ENCODE data around the gene ADCY2. TPM values are rescaled to one million over a fixed set of nuclear protein-coding genes. Genes with fewer than 3 reads are reported as not detected.
"Not testable (repeated sequence)": the region's sequence is repeated elsewhere in the genome, so short reads cannot be mapped to it uniquely, and the experiment has no call there.

ADCY2 gene
- total and polyA plus RNA-seq, 4 donors, result 0.56 to 9.3 (median 6.7) TPM

DNA sequence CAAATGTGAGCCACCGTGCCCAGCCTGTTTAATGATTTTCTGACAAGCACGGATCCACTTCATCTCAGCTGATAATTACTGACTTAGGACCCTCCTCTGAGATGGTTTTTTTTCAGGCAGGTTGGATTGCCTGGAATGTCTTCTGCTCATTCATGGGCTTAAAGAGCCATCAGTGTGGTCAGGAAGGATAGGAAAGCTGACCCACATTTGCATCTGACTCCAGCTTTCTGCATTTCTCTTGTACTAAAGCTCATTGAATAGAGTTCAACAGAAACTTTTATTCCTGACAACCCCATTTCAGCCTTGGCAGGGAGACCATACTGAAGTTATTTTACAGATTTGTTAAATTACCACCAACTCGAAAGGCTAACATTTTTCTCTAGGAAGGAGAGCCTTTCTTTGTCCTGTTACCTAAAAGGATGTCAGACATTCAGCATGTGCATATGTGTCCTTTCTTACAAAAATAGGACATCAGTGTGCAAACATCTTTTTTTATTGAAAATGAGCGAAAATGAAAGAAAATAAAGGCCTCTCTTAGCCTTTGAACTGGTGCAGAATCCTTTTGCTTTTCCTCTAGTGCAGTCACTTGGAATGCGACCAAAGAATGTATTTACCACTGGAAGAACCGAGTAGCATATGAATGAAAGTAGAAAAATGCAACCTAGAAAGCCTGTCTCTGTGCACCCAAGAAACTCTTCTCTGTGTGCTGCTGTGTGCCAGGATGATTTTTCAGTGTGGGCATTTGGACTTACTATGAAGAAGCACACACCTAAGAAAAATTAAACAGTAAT lies 26.6 kb downstream of the ADCY2 start:
- 45 to 53% methylated on average over 6 of the region's 6 CpGs for WGBS, 2 donors
- H3K4me1 ChIP-seq (ENCODE audit: control insufficient read depth in 1 of 2, insufficient read depth in 2 of 2, low read length in 2 of 2), result no peaks in the 10 kb centered on the region
- intact Hi-C loops (cut with DNase I), result no loop called here
- no peaks in the 10 kb centered on the region for H3K36me3 ChIP-seq (ENCODE audit: control insufficient read depth in 1 of 2, insufficient read depth in 2 of 2, low read length in 1 of 2)
- H3K27me3 ChIP-seq (ENCODE audit: control insufficient read depth in 1 of 2, insufficient read depth in 2 of 2, low read length in 1 of 2), result no peaks in the 10 kb centered on the region
- H3K27ac ChIP-seq (ENCODE audit: low read depth in 1 of 2, low read length in 2 of 2), result no peak overlapping the region
- no peaks in the 10 kb centered on the region for H3K9me3 ChIP-seq (ENCODE audit: control insufficient read depth, low read length)
- ATAC-seq (ENCODE audit: low FRiP score) (no peak), DNase-seq (no peak)
- no peak overlapping the region for H3K4me3 ChIP-seq (ENCODE audit: low read length in 2 of 2)

DNA sequence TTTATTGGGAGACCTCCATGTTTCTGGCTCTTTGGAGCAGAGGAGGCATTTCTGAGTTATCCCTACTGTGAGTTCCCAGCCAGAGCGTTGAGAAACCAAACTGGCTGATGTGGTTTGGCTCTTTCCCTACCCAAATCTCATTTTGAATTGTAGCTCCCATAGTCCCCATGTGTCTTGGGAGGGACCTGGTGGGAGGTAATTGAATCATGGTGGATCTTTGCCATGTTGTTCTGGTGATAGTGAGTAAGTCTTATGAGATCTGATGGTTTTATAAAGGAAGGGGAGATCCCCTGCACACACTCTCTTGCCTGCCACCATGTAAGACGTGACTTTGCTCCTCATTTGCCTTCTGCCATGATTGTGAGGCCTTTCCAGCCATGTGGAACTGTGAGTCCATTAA lies 27.3 kb downstream of the ADCY2 start:
- H3K27me3 ChIP-seq (ENCODE audit: control insufficient read depth in 1 of 2, insufficient read depth in 2 of 2, low read length in 1 of 2); H3K27ac ChIP-seq (ENCODE audit: low read depth in 1 of 2, low read length in 2 of 2); DNase-seq: not testable (repeated sequence)

DNA sequence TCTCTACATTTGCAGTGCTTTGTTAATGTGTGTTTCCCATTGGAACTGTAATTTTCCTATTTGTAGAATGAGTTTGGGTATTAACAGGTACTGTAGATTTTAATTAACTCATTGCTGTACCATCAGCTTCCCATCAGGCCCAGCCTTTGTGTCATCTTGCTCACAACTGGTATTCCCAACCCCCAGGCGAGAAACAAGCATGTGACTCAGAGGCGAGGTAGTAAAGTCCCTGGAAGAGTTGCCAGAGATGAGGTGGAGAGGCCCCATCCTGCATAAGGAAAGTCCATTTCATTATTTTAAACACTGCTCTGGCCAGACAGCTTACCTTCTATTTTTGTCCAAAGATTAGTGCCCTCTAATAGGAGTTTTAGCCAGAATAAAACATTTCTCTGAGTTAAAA lies 29.9 kb downstream of the ADCY2 start:
- ATAC-seq (ENCODE audit: low FRiP score) (no peak), DNase-seq (no peak)
- Histone ChIP-seq H3K4me3 (ENCODE audit: low read length in 2 of 2) (no peak overlapping the region), H3K27me3 (ENCODE audit: control insufficient read depth in 1 of 2, insufficient read depth in 2 of 2, low read length in 1 of 2) (no peaks in the 10 kb centered on the region), H3K4me1 (ENCODE audit: control insufficient read depth in 1 of 2, insufficient read depth in 2 of 2, low read length in 2 of 2) (no peaks in the 10 kb centered on the region), H3K9me3 (ENCODE audit: control insufficient read depth, low read length) (no peaks in the 10 kb centered on the region), H3K27ac (ENCODE audit: low read depth in 1 of 2, low read length in 2 of 2) (no peak overlapping the region), H3K36me3 (ENCODE audit: control insufficient read depth in 1 of 2, insufficient read depth in 2 of 2, low read length in 1 of 2) (no peaks in the 10 kb centered on the region)
- intact Hi-C loops (cut with DNase I), result no loop called here
- WGBS, 2 donors, result 75 to 85% methylated on average over 2 of the region's 2 CpGs

More for the DNA sequence above, 27.3 kb downstream of the ADCY2 start:
- ATAC-seq (ENCODE audit: low FRiP score); H3K4me3 ChIP-seq (ENCODE audit: low read length in 2 of 2); H3K9me3 ChIP-seq (ENCODE audit: control insufficient read depth, low read length); H3K36me3 ChIP-seq (ENCODE audit: control insufficient read depth in 1 of 2, insufficient read depth in 2 of 2, low read length in 1 of 2); H3K4me1 ChIP-seq (ENCODE audit: control insufficient read depth in 1 of 2, insufficient read depth in 2 of 2, low read length in 2 of 2); intact Hi-C loops (cut with DNase I): not testable (repeated sequence)
- WGBS, 2 donors, result 70 to 75% methylated on average over 2 of the region's 2 CpGs

DNA sequence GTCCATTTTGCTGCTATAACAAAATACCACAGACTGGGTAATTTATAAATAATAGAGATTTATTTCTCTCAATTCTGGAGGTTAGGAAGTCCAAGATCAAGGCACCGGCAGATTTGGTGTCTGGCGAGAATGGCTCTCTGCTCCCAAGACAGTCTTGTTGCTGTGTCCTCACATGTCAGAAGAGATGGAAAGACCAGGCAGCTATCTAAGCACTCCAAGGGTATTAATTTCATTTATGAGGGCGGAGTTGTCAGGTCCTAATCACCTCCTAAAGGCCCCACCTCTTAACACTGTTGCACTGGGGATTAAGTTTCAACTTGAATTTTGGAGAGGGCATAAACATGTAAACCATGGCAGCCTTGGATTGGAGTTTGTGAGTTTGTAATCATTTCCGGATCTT lies 30.3 kb downstream of the ADCY2 start:
- Histone ChIP-seq H3K27ac (ENCODE audit: low read depth in 1 of 2, low read length in 2 of 2) (no peak overlapping the region), H3K36me3 (ENCODE audit: control insufficient read depth in 1 of 2, insufficient read depth in 2 of 2, low read length in 1 of 2) (no peaks in the 10 kb centered on the region), H3K4me1 (ENCODE audit: control insufficient read depth in 1 of 2, insufficient read depth in 2 of 2, low read length in 2 of 2) (no peaks in the 10 kb centered on the region), H3K4me3 (ENCODE audit: low read length in 2 of 2) (no peak overlapping the region), H3K9me3 (ENCODE audit: control insufficient read depth, low read length) (no peaks in the 10 kb centered on the region), H3K27me3 (ENCODE audit: control insufficient read depth in 1 of 2, insufficient read depth in 2 of 2, low read length in 1 of 2) (no peaks in the 10 kb centered on the region)
- intact Hi-C loops (cut with DNase I), result no loop called here
- ATAC-seq (ENCODE audit: low FRiP score) (no peak), DNase-seq (no peak)
- WGBS, 2 donors, result 92% methylated on average over 4 of the region's 4 CpGs

DNA sequence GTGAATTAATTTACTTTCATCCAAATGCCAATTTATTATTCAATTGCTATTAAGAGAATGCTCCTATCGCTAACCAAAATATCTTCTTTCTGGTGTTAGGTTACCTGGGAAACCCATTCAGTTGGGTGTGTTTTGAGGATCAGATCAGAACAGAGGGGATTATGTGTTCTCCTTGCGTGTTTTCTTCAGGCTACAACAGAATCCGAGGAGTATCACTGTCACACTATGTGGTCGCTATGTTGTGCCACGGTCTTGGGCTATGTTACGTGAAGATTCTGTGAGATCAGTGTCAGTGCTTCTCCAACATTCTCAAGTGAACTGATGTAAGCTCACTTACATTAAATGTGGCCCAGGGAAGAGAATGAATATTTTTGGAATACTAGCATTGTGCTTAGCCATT lies 39.0 kb downstream of the ADCY2 start:
- intact Hi-C loops (cut with DNase I), result no loop called here
- DNase-seq (no peak), ATAC-seq (ENCODE audit: low FRiP score) (no peak)
- H3K27ac ChIP-seq (ENCODE audit: low read depth in 1 of 2, low read length in 2 of 2), result no peak overlapping the region
- 96 to 99% methylated on average over 6 of the region's 6 CpGs for WGBS, 2 donors
- no peaks in the 10 kb centered on the region for H3K27me3 ChIP-seq (ENCODE audit: control insufficient read depth in 1 of 2, insufficient read depth in 2 of 2, low read length in 1 of 2)
- H3K4me3 ChIP-seq (ENCODE audit: low read length in 2 of 2), result no peak overlapping the region
- H3K9me3 ChIP-seq (ENCODE audit: control insufficient read depth, low read length), result no peaks in the 10 kb centered on the region
- no peaks in the 10 kb centered on the region for H3K4me1 ChIP-seq (ENCODE audit: control insufficient read depth in 1 of 2, insufficient read depth in 2 of 2, low read length in 2 of 2)
- no peaks in the 10 kb centered on the region for H3K36me3 ChIP-seq (ENCODE audit: control insufficient read depth in 1 of 2, insufficient read depth in 2 of 2, low read length in 1 of 2)

DNA sequence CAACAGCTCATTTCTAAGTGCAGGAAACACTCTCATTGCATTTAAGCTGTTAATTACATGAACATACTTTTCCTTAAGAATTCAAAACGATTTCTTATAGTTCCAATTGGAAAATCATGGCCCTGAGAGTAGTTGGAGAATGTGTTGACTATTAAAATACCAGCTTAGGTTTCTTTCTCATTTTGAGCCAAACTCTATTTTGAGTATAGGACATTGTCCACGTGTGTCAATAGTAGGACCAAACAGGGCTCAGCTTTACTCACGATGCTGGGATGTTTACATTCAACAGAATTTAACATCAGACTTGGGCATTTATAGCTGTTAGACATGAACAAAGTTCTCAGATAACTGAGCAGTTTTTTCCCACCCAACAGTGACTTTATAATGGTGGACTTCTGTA lies 39.6 kb downstream of the ADCY2 start:
- no peaks in the 10 kb centered on the region for H3K27me3 ChIP-seq (ENCODE audit: control insufficient read depth in 1 of 2, insufficient read depth in 2 of 2, low read length in 1 of 2)
- H3K9me3 ChIP-seq (ENCODE audit: control insufficient read depth, low read length), result no peaks in the 10 kb centered on the region
- H3K4me3 ChIP-seq (ENCODE audit: low read length in 2 of 2), result no peak overlapping the region
- H3K4me1 ChIP-seq (ENCODE audit: control insufficient read depth in 1 of 2, insufficient read depth in 2 of 2, low read length in 2 of 2), result no peaks in the 10 kb centered on the region
- no peaks in the 10 kb centered on the region for H3K36me3 ChIP-seq (ENCODE audit: control insufficient read depth in 1 of 2, insufficient read depth in 2 of 2, low read length in 1 of 2)
- no peak for DNase-seq
- ATAC-seq (ENCODE audit: low FRiP score), result no peak
- WGBS, 2 donors, result 47 to 55% methylated on average over 3 of the region's 3 CpGs
- H3K27ac ChIP-seq (ENCODE audit: low read depth in 1 of 2, low read length in 2 of 2), result no peak overlapping the region
- intact Hi-C loops (cut with DNase I), result no loop called here

DNA sequence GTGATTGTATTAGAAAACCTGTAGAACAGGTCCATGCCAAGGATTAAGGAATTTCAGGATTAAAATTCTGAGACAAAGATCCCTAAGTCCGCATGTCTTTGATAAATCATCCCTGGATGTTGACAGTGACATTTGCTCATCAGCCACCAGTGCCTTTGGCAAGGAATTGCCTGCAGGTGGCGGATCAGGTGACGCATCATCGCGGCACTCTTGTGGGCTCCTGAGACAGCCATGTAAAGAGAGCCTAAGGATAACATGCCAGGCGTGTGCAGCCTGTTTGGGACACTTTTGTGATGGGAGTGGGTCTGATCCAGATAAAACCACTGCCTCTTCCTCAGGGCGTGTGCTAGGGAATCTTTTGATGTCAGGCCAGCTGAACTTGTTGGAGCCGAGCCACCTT lies 40.6 kb downstream of the ADCY2 start:
- H3K36me3 ChIP-seq (ENCODE audit: control insufficient read depth in 1 of 2, insufficient read depth in 2 of 2, low read length in 1 of 2), result no peaks in the 10 kb centered on the region
- H3K27me3 ChIP-seq (ENCODE audit: control insufficient read depth in 1 of 2, insufficient read depth in 2 of 2, low read length in 1 of 2), result no peaks in the 10 kb centered on the region
- no peaks in the 10 kb centered on the region for H3K9me3 ChIP-seq (ENCODE audit: control insufficient read depth, low read length)
- ATAC-seq (ENCODE audit: low FRiP score) (no peak), DNase-seq (no peak)
- H3K27ac ChIP-seq (ENCODE audit: low read depth in 1 of 2, low read length in 2 of 2), result no peak overlapping the region
- WGBS, 2 donors, result 88% methylated on average over 8 of the region's 8 CpGs
- H3K4me1 ChIP-seq (ENCODE audit: control insufficient read depth in 1 of 2, insufficient read depth in 2 of 2, low read length in 2 of 2), result no peaks in the 10 kb centered on the region
- H3K4me3 ChIP-seq (ENCODE audit: low read length in 2 of 2), result no peak overlapping the region
- intact Hi-C loops (cut with DNase I), result no loop called here

DNA sequence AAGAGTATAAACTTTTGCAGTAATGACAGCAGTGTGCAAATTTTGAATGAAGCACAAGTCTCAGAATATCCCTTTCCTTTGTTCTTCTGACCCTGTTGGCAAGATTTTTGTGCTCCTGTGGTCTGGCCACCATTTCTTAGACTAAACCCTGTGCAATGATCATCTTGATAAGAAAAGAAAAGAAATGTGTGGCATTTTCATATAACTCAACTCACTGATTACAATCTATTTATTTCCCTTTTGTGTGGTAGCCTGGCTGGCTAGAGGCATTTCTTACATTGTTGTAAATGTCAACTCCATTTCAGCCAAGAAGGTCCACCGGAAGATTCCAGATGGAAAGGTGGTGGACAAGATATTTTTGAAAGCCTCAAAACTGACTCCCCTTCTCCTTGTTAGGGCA lies 41.9 kb downstream of the ADCY2 start:
- H3K36me3 ChIP-seq (ENCODE audit: control insufficient read depth in 1 of 2, insufficient read depth in 2 of 2, low read length in 1 of 2), result no peaks in the 10 kb centered on the region
- no peak overlapping the region for H3K4me3 ChIP-seq (ENCODE audit: low read length in 2 of 2)
- WGBS, 2 donors, result 58 to 63% methylated on average over 1 of the region's 1 CpG
- H3K9me3 ChIP-seq (ENCODE audit: control insufficient read depth, low read length), result no peaks in the 10 kb centered on the region
- no peaks in the 10 kb centered on the region for H3K4me1 ChIP-seq (ENCODE audit: control insufficient read depth in 1 of 2, insufficient read depth in 2 of 2, low read length in 2 of 2)
- DNase-seq, result no peak
- no peak overlapping the region for H3K27ac ChIP-seq (ENCODE audit: low read depth in 1 of 2, low read length in 2 of 2)
- H3K27me3 ChIP-seq (ENCODE audit: control insufficient read depth in 1 of 2, insufficient read depth in 2 of 2, low read length in 1 of 2), result no peaks in the 10 kb centered on the region
- intact Hi-C loops (cut with DNase I), result no loop called here
- ATAC-seq (ENCODE audit: low FRiP score), result no peak

DNA sequence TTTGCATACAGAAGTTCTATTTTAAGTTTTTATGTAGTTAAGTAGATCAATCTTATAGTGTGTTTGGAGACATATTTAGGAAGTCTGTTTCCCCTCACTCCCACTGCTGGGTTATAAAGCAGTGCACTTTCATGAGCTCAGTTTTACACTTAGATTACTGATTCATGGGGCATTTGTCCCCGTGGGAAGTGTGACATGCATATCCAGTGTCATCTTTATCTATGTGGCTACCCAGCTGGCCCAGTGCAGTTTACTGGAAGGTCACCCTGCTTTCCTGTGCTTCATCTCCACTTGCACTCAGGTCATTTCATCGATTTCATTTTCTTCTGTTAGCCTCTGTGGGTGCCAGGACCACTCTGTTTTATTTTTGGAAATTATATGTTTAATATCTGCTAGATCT lies 49.1 kb downstream of the ADCY2 start:
- WGBS, 2 donors, result 49 to 53% methylated on average over 2 of the region's 2 CpGs
- no peaks in the 10 kb centered on the region for H3K36me3 ChIP-seq (ENCODE audit: control insufficient read depth in 1 of 2, insufficient read depth in 2 of 2, low read length in 1 of 2)
- no peak overlapping the region for H3K4me3 ChIP-seq (ENCODE audit: low read length in 2 of 2)
- intact Hi-C loops (cut with DNase I), result no loop called here
- H3K9me3 ChIP-seq (ENCODE audit: control insufficient read depth, low read length), result no peaks in the 10 kb centered on the region
- no peak overlapping the region for H3K27ac ChIP-seq (ENCODE audit: low read depth in 1 of 2, low read length in 2 of 2)
- no peaks in the 10 kb centered on the region for H3K4me1 ChIP-seq (ENCODE audit: control insufficient read depth in 1 of 2, insufficient read depth in 2 of 2, low read length in 2 of 2)
- no peak for DNase-seq
- no peak for ATAC-seq (ENCODE audit: low FRiP score)
- no peaks in the 10 kb centered on the region for H3K27me3 ChIP-seq (ENCODE audit: control insufficient read depth in 1 of 2, insufficient read depth in 2 of 2, low read length in 1 of 2)

Data from aorta (tissue), 5 donors.